OCI-LY7 (cell line): ENCODE measurements around the gene DNAH8. TPM values are rescaled to one million over a fixed set of nuclear protein-coding genes. Genes with fewer than 3 reads are reported as not detected.

Experiments used
- BruUV-seq: library from RNA; stranded (reverse); fragments of 400-500 nt; replicated peaks from 2 replicates; lab custom pipeline; 2021; lab: Mats Ljungman, UMichigan
- CTCF ChIA-PET: fragments of 300-600 bp; sonication (Branson Sonifier 250); formaldehyde crosslinking; loops from one replicate; lab custom pipeline; 2022; ENCODE audit warnings: antibody characterized with exemption; ENCODE audit not compliant: unreplicated experiment; lab: Charles Lee
- POLR2A ChIA-PET: fragments of 300-600 bp; sonication (Branson Sonifier 250); formaldehyde crosslinking; loops from one replicate; lab custom pipeline; 2022; ENCODE audit warnings: antibody characterized with exemption; lab: Charles Lee
- DNase-seq: peaks from one replicate; pipeline ENCODE4 v3.0.0-alpha.2; 2015; ENCODE audit warnings: low spot score
- H2AFZ ChIP-seq: fragments of 200-600 bp; sonication (generic), shearing (Covaris generic); 2 replicates; pipeline ENCODE4 v1.6.1; 2014; ENCODE audit warnings: mild to moderate bottlenecking, antibody characterized with exemption, low read length, moderate library complexity
- H3K27ac ChIP-seq: fragments of 200-600 bp; sonication (generic); 2 replicates; pipeline ENCODE4 v1.5.1; 2014; ENCODE audit warnings: mixed run types, low read depth, mild to moderate bottlenecking, moderate library complexity, low read length, inconsistent platforms; ENCODE audit not compliant: poor library complexity, severe bottlenecking
- H3K36me3 ChIP-seq: fragments of 200-600 bp; sonication (generic); 2 replicates; pipeline ENCODE4 v1.6.1; 2014; ENCODE audit warnings: mild to moderate bottlenecking, antibody characterized with exemption, low read length, moderate library complexity, mixed read lengths; ENCODE audit not compliant: insufficient read depth
- H3K4me1 ChIP-seq: fragments of 200-600 bp; sonication (generic); 2 replicates; pipeline ENCODE4 v1.5.1; 2014; ENCODE audit warnings: mild to moderate bottlenecking, low read length; ENCODE audit not compliant: insufficient read depth, poor library complexity, severe bottlenecking
- H3K4me2 ChIP-seq: fragments of 200-600 bp; sonication (generic); 2 replicates; pipeline ENCODE4 v1.6.1; 2014; ENCODE audit warnings: mild to moderate bottlenecking, low read length
- H3K4me3 ChIP-seq: fragments of 200-600 bp; sonication (generic); 2 replicates; pipeline ENCODE4 v1.5.1; 2014; ENCODE audit warnings: mild to moderate bottlenecking, low read depth, low read length; ENCODE audit not compliant: poor library complexity, severe bottlenecking
- H3K79me2 ChIP-seq: fragments of 200-600 bp; sonication (generic); 2 replicates; pipeline ENCODE4 v1.6.1; 2016; ENCODE audit warnings: low read depth, mild to moderate bottlenecking, low read length, moderate library complexity, mixed read lengths; ENCODE audit not compliant: insufficient read depth
- H3K9me2 ChIP-seq: fragments of 200-600 bp; sonication (generic); 2 replicates; pipeline ENCODE4 v1.6.1; 2016; ENCODE audit warnings: mild to moderate bottlenecking, low read length, mixed read lengths; ENCODE audit not compliant: insufficient read depth
- H3K9me3 ChIP-seq: fragments of 200-600 bp; sonication (generic); 2 replicates; pipeline ENCODE4 v1.6.1; 2014; ENCODE audit warnings: mild to moderate bottlenecking, mixed run types, low read length, mixed read lengths
- H4K20me1 ChIP-seq: fragments of 200-600 bp; sonication (generic); 2 replicates; pipeline ENCODE4 v1.6.1; 2014; ENCODE audit warnings: mild to moderate bottlenecking, antibody characterized with exemption, low read length, moderate library complexity, mixed read lengths; ENCODE audit not compliant: insufficient read depth
- EZH2phosphoT487 ChIP-seq: fragments of 200-600 bp; sonication (generic); IDR thresholded peaks from 2 replicates; pipeline ENCODE4 v1.6.1; 2018; ENCODE audit warnings: low read depth, borderline replicate concordance, mild to moderate bottlenecking, mixed run types, antibody characterized with exemption, low read length, moderate library complexity, mixed read lengths
- intact Hi-C: fragments of 100-400 bp; cut with micrococcal nuclease; formaldehyde crosslinking; loops from one replicate; pipeline ENCODE4 v1.10.0; 2022; ENCODE audit not compliant: unreplicated experiment
- total RNA-seq, 2 experiments: library from RNA; depleted of rRNA in 1 of 2; stranded (reverse); fragments of >200 nt in 1 of 2; shearing (Covaris generic) in 1 of 2; gene quantifications; 2 replicates each; pipeline ENCODE4 v1.2.3, GENCODE V29; 2014 to 2022
- TF ChIP-seq, protein P1 (sequence below): fragments of 200-600 bp; sonication (generic); conservative IDR thresholded peaks from 2 replicates; pipeline ENCODE4 v1.5.1; 2014; ENCODE audit warnings: mild to moderate bottlenecking, antibody characterized with exemption, low read length, moderate library complexity, mixed read lengths

Gene DNAH8
- total RNA-seq, 2 experiments from 2014 or later = not detected

DNA sequence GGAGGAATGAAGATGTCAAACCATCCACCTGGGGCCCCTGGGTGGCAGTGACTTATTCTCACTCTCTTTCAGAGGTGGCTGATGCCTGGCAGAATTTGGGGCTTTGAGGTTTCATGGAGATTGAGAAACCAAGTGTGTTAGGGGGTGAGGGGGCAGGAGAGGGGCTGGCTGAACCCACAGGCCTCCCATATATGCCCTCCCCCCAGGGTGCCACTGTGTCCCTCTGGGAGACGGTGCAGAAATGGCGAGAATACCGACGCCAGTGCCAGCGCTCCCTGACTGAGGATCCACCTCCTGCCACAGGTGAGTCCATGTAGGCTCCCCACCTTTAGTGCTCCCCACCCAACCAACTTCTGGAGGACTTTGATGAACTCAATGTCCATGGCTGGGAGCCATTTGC is 341.1 kb downstream of the DNAH8 start:
- H3K79me2 ChIP-seq = no peaks in the 10 kb centered on the region
- no TSS peak for BruUV-seq
- H3K4me3 ChIP-seq = no peak overlapping the region
- no peak overlapping the region for H3K27ac ChIP-seq
- no peaks in the 10 kb centered on the region for H3K36me3 ChIP-seq
- no peak overlapping the region for H2AFZ ChIP-seq
- no peaks in the 10 kb centered on the region for H4K20me1 ChIP-seq
- no peaks in the 10 kb centered on the region for H3K4me1 ChIP-seq
- no peaks in the 10 kb centered on the region for H3K9me3 ChIP-seq
- POLR2A ChIA-PET = no interaction called here
- H3K9me2 ChIP-seq = no peaks in the 10 kb centered on the region
- CTCF ChIA-PET = interaction anchor here (0.6 kb wide), 1 partner anchor 112 kb away, joined by 7 read pairs; no protein-coding TSS in a partner anchor
- intact Hi-C loops = no loop called here
- no peak overlapping the region for H3K4me2 ChIP-seq
- TF ChIP-seq EZH2phosphoT487 = no peak
- TF ChIP-seq, protein P1, sequence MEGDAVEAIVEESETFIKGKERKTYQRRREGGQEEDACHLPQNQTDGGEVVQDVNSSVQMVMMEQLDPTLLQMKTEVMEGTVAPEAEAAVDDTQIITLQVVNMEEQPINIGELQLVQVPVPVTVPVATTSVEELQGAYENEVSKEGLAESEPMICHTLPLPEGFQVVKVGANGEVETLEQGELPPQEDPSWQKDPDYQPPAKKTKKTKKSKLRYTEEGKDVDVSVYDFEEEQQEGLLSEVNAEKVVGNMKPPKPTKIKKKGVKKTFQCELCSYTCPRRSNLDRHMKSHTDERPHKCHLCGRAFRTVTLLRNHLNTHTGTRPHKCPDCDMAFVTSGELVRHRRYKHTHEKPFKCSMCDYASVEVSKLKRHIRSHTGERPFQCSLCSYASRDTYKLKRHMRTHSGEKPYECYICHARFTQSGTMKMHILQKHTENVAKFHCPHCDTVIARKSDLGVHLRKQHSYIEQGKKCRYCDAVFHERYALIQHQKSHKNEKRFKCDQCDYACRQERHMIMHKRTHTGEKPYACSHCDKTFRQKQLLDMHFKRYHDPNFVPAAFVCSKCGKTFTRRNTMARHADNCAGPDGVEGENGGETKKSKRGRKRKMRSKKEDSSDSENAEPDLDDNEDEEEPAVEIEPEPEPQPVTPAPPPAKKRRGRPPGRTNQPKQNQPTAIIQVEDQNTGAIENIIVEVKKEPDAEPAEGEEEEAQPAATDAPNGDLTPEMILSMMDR = no peak
- no peak for DNase-seq

- Histone ChIP-seq H4K20me1 (no peaks in the 10 kb centered on the region), H3K36me3 (no peaks in the 10 kb centered on the region), H3K4me1 (no peaks in the 10 kb centered on the region), H3K27ac (no peak overlapping the region), H3K79me2 (no peaks in the 10 kb centered on the region), H3K9me3 (no peaks in the 10 kb centered on the region), H3K4me3 (no peak overlapping the region), H3K9me2 (no peaks in the 10 kb centered on the region), H2AFZ (no peak overlapping the region), H3K4me2 (no peak overlapping the region)
- TF ChIP-seq, protein P1 = no peak
- no peak for TF ChIP-seq EZH2phosphoT487
- intact Hi-C loops = no loop called here
- ChIA-PET POLR2A (no interaction called here), CTCF (no interaction called here)
- no peak for DNase-seq
- no TSS peak for BruUV-seq
Measured at GRCh38 chr6:39056681-39057080, 341.6 kb downstream of the DNAH8 start.

DNA sequence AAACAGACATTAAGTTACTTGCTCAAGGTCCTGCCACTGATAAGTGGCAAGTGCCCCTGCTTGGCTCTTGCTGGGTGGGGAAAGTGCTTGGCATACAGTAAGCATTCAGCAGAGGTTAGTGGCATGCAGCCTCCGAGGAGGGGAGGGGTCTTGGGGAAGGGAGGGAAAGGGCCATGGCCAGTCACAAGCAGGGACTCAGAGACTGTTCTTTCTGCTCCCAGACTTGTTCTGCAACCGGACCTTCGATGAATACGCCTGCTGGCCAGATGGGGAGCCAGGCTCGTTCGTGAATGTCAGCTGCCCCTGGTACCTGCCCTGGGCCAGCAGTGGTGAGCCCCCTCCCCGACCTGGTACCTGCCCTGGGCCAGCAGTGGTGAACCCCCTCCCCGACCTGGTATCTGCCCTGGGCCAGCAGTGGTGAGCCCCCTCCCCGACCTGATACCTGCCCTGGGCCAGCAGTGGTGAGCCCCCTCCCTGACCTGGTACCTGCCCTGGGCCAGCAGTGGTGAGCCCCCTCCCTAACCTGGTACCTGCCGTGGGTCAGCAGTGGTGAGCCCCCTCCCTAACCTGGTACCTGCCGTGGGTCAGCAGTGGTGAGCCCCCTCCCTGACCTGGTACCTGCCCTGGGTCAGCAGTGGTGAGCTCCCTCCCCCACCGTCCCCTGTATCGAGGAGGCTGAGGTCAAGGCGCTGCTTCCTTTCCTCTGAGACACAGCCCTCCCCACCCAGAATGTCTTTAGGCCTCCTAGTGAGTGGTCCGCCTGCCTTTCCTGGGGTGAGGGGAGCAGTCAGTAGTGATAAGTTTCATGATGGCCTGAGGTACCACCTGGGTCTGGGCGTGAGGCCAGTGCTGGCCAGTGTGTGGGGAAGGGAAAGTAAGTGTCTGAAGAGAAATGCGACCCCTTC is 342.4 kb downstream of the DNAH8 start:
- Histone ChIP-seq H2AFZ (no peak overlapping the region), H3K36me3 (no peaks in the 10 kb centered on the region), H3K79me2 (no peaks in the 10 kb centered on the region), H3K4me1 (no peaks in the 10 kb centered on the region), H3K4me2 (no peak overlapping the region), H3K4me3 (no peak overlapping the region), H3K9me3 (no peaks in the 10 kb centered on the region), H3K27ac (no peak overlapping the region), H4K20me1 (no peaks in the 10 kb centered on the region), H3K9me2 (no peaks in the 10 kb centered on the region)
- intact Hi-C loops = no loop called here
- TF ChIP-seq EZH2phosphoT487 = no peak
- TF ChIP-seq, protein P1 = no peak
- BruUV-seq = no TSS peak
- ChIA-PET POLR2A (no interaction called here), CTCF (interaction anchor here (0.6 kb wide), 1 partner anchor 1177 kb away, joined by 3 read pairs; no protein-coding TSS in a partner anchor)
- no peak for DNase-seq
